Activated T-cell treated with anti-CD3 and anti-CD28 coated beads, Interleukin-2, amount 50 U/mL, for 4 hours (primary cell): ENCODE results near the gene SYT12. TPM values are rescaled to one million over a fixed set of nuclear protein-coding genes. Genes with fewer than 3 reads are reported as not detected.

Source experiments
- ATAC-seq, 2 donors: fragments of 200-7000 bp; cut with Tn5 transposase; one replicate each; pipeline ENCODE4 v1.10.0; 2021
- DNase-seq: peaks from one replicate; pipeline ENCODE4 v3.0.0-alpha.2; 2020
- H3K27me3 Mint-ChIP-seq: one replicate; pipeline ENCODE4 v1.8.0; 2021; ENCODE audit warnings: low read depth, mixed read lengths
- H3K36me3 Mint-ChIP-seq: one replicate; pipeline ENCODE4 v1.8.0; 2022; ENCODE audit warnings: mixed read lengths; ENCODE audit not compliant: insufficient read depth
- H3K4me1 Mint-ChIP-seq: one replicate; pipeline ENCODE4 v1.8.0; 2021; ENCODE audit warnings: low read depth, mixed read lengths
- H3K4me3 Mint-ChIP-seq: one replicate; pipeline ENCODE4 v1.8.0; 2021; ENCODE audit warnings: mild to moderate bottlenecking, moderate library complexity, mixed read lengths
- H3K9me3 Mint-ChIP-seq: one replicate; pipeline ENCODE4 v1.8.0; 2021; ENCODE audit warnings: mixed read lengths
- total RNA-seq, 3 donors: library from RNA; stranded (reverse); gene quantifications; one replicate each; pipeline ENCODE4 v1.2.1, GENCODE V29; 2021

The SYT12 gene
- total RNA-seq, 3 donors from 2014 or later: 0.08 to 0.16 TPM; not detected in 1

DNA sequence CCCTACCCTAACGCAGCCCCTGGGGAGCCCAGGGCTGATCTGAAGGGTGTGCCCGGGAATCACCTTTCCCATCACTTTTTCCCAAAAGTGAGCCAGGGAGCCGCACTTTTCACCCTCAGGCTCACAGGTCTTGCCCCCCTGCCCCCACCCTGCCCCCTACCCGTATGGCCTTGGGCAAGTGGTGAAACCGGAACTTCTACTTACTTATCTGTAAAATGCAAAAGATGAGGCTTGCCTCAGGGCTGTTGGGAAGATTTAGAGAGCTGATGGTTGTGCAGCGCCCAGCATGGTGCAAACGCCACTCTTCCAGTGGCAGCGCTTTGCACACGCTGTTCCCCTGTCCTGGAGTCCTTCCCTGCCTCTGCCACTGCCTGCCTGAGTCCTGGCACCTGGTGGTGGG is 8.0 kb downstream of the SYT12 start:
- no peak for ATAC-seq
- DNase-seq: no peak
- Mint-ChIP-seq H3K36me3 (no peaks in the 10 kb centered on the region), H3K4me1 (no peaks in the 10 kb centered on the region), H3K4me3 (no peak overlapping the region), H3K9me3 (no peaks in the 10 kb centered on the region), H3K27me3 (peaks cover 21% of the 10 kb centered on the region)

GRCh38 chr11:67031791-67032561 is 9.0 kb downstream of the SYT12 start:
- H3K9me3 Mint-ChIP-seq: no peaks in the 10 kb centered on the region
- no peak for ATAC-seq
- H3K27me3 Mint-ChIP-seq: peaks cover 18% of the 10 kb centered on the region
- H3K4me1 Mint-ChIP-seq: no peaks in the 10 kb centered on the region
- no peak overlapping the region for H3K4me3 Mint-ChIP-seq
- H3K36me3 Mint-ChIP-seq: no peaks in the 10 kb centered on the region
- DNase-seq: no peak

DNA sequence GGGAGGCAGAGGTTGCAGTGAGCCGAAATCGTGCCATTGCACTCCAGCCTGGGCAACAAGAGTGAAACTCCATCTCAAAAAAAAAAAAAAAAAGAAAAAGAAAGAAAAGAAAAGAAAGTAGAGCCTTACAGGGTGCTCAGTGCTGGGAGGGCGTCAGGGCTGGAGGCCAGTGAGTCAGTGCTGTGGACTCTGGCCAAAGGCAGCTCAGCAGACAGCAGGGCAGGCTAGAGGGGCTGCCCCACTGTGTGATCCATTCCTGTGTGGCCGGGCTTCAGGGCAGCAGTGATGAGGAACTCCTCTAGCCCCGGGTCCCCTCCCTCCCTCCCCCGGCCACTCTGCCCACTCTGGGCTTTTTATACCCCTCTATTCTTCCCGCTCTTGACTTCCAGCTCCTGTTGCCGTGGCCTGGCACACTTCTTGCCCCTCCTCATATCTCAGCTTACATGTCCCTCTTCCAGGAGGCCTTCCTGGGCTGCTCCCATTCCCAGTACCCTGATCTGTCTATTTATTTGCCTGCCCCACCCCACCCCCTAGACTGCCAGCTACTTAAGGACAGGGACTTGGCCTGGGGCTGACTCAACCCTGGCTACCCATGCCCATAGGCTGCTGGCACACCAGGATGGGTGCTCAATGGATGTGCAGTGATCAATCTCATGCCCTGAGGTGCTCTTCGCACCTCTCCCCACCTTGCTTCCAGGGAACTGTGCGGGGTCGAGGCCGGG is 10.1 kb downstream of the SYT12 start:
- no peak for ATAC-seq
- peaks cover 18% of the 10 kb centered on the region for H3K27me3 Mint-ChIP-seq
- DNase-seq: no peak
- no peak overlapping the region for H3K4me3 Mint-ChIP-seq
- no peaks in the 10 kb centered on the region for H3K36me3 Mint-ChIP-seq
- H3K4me1 Mint-ChIP-seq: no peaks in the 10 kb centered on the region
- no peaks in the 10 kb centered on the region for H3K9me3 Mint-ChIP-seq

GRCh38 chr11:67033661-67034166 is 10.8 kb downstream of the SYT12 start:
- no peaks in the 10 kb centered on the region for H3K36me3 Mint-ChIP-seq
- no peaks in the 10 kb centered on the region for H3K9me3 Mint-ChIP-seq
- no peak overlapping the region for H3K4me3 Mint-ChIP-seq
- H3K4me1 Mint-ChIP-seq: no peaks in the 10 kb centered on the region
- peaks cover 18% of the 10 kb centered on the region for H3K27me3 Mint-ChIP-seq
- DNase-seq (no peak), ATAC-seq (no peak)

- Mint-ChIP-seq H3K27me3 (peaks cover 18% of the 10 kb centered on the region), H3K36me3 (no peaks in the 10 kb centered on the region), H3K4me3 (no peak overlapping the region), H3K4me1 (no peaks in the 10 kb centered on the region), H3K9me3 (no peaks in the 10 kb centered on the region)
- ATAC-seq (no peak), DNase-seq (no peak)
Observed at GRCh38 chr11:67034350-67034749, 11.4 kb downstream of the SYT12 start.

DNA sequence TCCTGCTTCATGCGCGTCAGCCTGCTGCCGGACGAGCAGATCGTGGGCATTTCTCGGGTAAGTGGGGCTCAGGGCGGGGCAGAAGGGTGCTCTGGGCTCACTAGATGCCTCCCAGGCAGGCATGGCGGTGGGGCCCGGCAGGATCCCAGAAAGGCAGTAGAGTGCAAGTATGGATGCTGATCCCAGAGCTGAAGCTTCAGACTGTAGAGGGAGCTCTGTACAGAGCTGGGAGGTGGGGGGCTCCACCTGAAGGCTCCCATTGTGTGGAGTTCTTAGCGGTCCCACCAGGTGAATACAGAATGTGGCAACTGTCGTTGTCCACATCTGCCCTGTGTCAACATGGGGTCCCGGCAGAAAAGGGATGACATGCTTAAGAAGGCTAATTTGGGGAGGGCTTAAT is 17.2 kb downstream of the SYT12 start:
- no peak for ATAC-seq
- Mint-ChIP-seq H3K27me3 (peaks cover 16% of the 10 kb centered on the region), H3K9me3 (no peaks in the 10 kb centered on the region), H3K4me1 (no peaks in the 10 kb centered on the region), H3K4me3 (no peak overlapping the region), H3K36me3 (no peaks in the 10 kb centered on the region)
- DNase-seq: no peak

GRCh38 chr11:67041602-67042001 is 18.7 kb downstream of the SYT12 start:
- ATAC-seq (no peak), DNase-seq (no peak)
- Mint-ChIP-seq H3K27me3 (peaks cover 17% of the 10 kb centered on the region), H3K4me1 (no peaks in the 10 kb centered on the region), H3K9me3 (no peaks in the 10 kb centered on the region), H3K36me3 (no peaks in the 10 kb centered on the region), H3K4me3 (no peak overlapping the region)

DNA sequence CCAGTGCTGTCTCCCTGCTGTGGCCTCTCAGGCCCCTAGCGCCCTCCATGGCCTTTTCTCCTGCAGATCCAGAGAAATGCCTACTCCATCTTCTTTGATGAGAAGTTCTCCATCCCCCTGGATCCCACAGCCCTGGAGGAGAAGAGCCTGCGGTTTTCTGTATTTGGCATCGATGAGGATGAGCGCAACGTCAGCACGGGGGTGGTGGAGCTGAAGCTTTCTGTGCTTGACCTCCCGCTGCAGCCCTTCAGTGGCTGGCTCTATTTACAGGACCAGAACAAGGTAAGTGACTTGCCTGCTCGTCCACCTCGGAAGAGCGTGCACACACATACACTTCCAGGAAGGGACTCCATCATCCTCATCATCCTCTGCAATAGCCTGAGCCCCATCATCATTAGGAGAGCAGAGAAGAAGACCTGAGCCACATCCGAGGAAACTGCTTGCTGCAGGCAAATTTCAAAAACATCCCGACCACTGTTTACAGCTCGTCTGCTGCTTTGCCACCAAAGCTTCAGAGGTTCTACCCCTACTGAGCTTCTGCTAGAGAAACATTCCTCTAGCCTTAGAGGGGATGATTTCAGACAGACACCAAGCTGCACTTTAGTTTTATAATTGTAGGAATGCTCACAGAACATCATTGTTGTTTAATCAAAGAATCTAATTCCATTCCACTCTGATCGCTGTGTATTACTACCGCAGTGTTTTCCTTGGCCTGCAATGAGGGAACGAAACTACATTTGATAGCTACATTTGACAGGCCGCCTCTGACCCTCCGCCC is 20.8 kb downstream of the SYT12 start:
- Mint-ChIP-seq H3K4me3 (no peak overlapping the region), H3K36me3 (no peaks in the 10 kb centered on the region), H3K4me1 (no peaks in the 10 kb centered on the region), H3K27me3 (peaks cover 17% of the 10 kb centered on the region), H3K9me3 (no peaks in the 10 kb centered on the region)
- DNase-seq: no peak
- no peak for ATAC-seq

- H3K36me3 Mint-ChIP-seq: no peaks in the 10 kb centered on the region
- no peak overlapping the region for H3K4me3 Mint-ChIP-seq
- no peaks in the 10 kb centered on the region for H3K4me1 Mint-ChIP-seq
- no peak for ATAC-seq
- H3K27me3 Mint-ChIP-seq: peaks cover 17% of the 10 kb centered on the region
- DNase-seq: no peak
- H3K9me3 Mint-ChIP-seq: no peaks in the 10 kb centered on the region
Observed at GRCh38 chr11:67044496-67044895, 21.6 kb downstream of the SYT12 start.

DNA sequence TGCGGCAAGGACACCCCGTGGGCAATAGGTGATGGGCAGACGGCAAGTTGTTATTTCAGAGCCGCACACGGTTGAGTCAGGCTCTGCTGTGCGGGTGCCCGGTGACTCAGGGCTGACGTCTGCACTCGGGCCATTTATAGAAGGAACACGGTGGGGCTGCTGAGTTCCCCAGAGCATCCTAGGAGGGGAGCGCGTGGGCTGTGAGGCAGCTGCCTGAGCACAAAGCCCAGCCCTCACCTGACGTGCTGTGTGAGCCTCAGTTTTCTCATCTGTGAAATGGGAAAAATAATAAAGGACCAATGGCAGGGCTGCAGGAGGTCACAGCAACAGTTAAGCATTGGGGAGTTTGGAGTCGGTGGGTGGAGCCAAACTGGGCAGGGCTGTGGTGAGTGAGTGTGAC is 22.4 kb downstream of the SYT12 start:
- peaks cover 12% of the 10 kb centered on the region for H3K27me3 Mint-ChIP-seq
- H3K4me3 Mint-ChIP-seq: no peak overlapping the region
- H3K36me3 Mint-ChIP-seq: no peaks in the 10 kb centered on the region
- H3K4me1 Mint-ChIP-seq: no peaks in the 10 kb centered on the region
- DNase-seq (no peak), ATAC-seq (peak in 1 of 2 donors; percentile 28)
- no peaks in the 10 kb centered on the region for H3K9me3 Mint-ChIP-seq

DNA sequence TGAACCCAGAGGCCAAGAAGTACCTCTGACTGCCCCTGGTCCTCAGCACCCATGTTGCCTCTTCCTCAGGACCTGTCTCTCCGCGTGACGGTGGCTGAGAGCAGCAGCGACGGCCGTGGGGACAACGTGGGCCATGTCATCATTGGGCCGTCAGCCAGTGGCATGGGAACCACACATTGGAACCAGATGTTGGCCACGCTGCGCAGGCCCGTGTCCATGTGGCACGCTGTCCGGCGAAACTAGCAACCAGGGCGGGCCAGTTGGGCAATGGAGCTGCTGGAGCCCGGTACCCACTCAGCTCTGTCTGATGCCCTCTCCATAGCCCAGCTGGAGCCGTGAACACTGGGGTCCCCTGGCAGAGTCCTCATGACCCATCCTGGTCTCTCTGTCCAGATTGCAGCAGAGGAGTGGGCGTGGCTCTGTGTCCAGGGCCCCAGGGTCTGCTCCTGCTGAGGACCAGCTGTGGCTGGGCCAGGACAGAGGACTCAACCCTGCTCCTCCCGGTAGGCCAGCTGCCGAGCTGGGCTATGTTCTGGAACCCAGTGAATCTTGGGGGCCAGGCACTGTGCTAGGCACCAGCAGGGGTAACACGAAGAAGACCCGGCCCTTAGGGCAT is 25.7 kb downstream of the SYT12 start:
- DNase-seq: no peak
- ATAC-seq: no peak
- Mint-ChIP-seq H3K4me1 (no peaks in the 10 kb centered on the region), H3K27me3 (peaks cover 11% of the 10 kb centered on the region), H3K36me3 (no peaks in the 10 kb centered on the region), H3K4me3 (no peak overlapping the region), H3K9me3 (no peaks in the 10 kb centered on the region)

DNA sequence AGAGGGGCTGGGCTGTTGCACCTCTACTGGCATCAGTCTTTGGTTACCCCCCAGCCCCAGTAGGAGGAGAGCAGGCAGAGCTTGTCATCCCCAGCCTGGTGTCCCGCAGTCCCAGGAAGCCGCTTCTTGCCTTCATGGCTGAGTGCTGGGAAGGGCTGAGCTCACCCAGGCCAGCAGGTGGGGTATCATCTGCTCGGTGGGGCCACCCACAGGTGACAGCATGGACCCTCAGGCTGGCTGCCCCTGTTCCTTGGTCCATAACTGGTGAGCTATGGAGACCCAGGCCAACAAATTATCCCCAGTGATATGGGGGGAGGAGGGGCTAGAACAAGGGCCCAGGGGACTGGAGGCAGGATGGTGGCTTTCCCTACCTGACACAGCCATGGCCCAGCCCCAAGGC is 27.2 kb downstream of the SYT12 start:
- no peaks in the 10 kb centered on the region for H3K36me3 Mint-ChIP-seq
- no peaks in the 10 kb centered on the region for H3K9me3 Mint-ChIP-seq
- DNase-seq (no peak), ATAC-seq (no peak)
- peaks cover 11% of the 10 kb centered on the region for H3K27me3 Mint-ChIP-seq
- H3K4me1 Mint-ChIP-seq: no peaks in the 10 kb centered on the region
- H3K4me3 Mint-ChIP-seq: no peak overlapping the region

DNA sequence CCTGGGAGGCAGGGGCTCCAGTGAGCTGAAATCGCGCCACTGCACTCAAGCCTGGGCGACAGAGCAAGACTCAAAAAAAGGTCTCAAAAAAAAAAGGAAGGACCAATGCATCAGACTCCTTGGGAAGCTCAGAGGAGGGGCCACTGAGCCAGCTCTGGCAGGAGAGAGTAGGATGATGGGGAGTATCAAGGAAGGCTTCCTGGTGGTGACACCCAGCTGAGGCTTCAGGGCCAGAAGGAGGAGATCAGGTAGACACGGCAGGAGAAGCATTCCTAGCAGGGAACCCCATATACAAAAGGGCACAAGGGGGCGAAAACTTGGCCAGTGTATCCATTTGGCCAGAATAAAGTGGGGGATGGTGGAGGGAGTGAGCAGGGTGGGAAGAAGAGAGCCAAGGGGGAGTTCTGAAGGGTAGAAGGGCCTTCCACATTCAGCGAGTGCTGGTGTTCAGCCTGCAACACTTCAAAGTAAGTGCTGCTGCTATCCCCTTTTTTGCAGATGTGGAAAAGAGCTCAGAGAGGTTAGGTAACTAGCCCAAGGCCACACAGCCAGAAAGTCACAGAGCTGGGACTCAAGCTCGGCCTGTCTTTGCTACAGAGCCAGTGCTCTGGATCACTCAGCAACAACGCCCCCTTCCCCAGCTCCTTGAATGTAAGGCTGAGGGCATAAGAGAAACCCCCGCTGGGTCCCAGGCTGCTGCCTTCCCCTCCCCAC is 28.4 kb downstream of the SYT12 start:
- H3K9me3 Mint-ChIP-seq: no peaks in the 10 kb centered on the region
- no peak for ATAC-seq
- peaks cover 6% of the 10 kb centered on the region for H3K4me1 Mint-ChIP-seq
- no peak for DNase-seq
- H3K27me3 Mint-ChIP-seq: peaks cover 11% of the 10 kb centered on the region
- no peaks in the 10 kb centered on the region for H3K36me3 Mint-ChIP-seq
- H3K4me3 Mint-ChIP-seq: no peak overlapping the region
